Lower leg skin (tissue), 4 donors: Measurements from ENCODE around the gene C11orf71. TPM values are rescaled to one million over a fixed set of nuclear protein-coding genes. Genes with fewer than 3 reads are reported as not detected.

ENCODE experiments used
- DNase-seq, 2 donors: peaks; one replicate each; pipeline ENCODE4 v3.0.0-alpha.2; 2019; ENCODE audit warnings: low spot score in 2 of 2
- H3K4me3 ChIP-seq: fragments of 200-600 bp; sonication (generic); 2 replicates; pipeline ENCODE4 v1.5.1; 2017; ENCODE audit warnings: mild to moderate bottlenecking, low read depth; ENCODE audit not compliant: poor library complexity, severe bottlenecking
- POLR2A ChIP-seq, 2 donors: fragments of 450-650 bp; IDR thresholded peaks; one replicate each; pipeline ENCODE4 v1.6.1; 2016 to 2017; ENCODE audit warnings: antibody characterized with exemption in 2 of 2, mild to moderate bottlenecking in 1 of 2, moderate library complexity in 1 of 2
- WGBS, 2 donors: methylation state at CpG; one replicate each; pipeline ENCODE4 v1.1.5; 2018; 5-methylcytosine and 5-hydroxymethylcytosine counted together
- intact Hi-C: fragments of 100-400 bp; cut with DNase I; formaldehyde crosslinking; loops from one replicate; pipeline ENCODE4 v1.15.0; 2023; ENCODE audit warnings: low total_unique reads
- total RNA-seq, 4 donors: library from RNA; depleted of rRNA; stranded (reverse); fragments of >200 nt; gene quantifications; one replicate each; pipeline ENCODE4 v1.1.0, GENCODE V29; 2016
- TF ChIP-seq, protein P1 (sequence below), 3 donors: fragments of 450-650 bp; IDR thresholded peaks; one replicate each; pipeline ENCODE4 v1.5.1; 2016; ENCODE audit warnings: antibody characterized with exemption in 3 of 3, mild to moderate bottlenecking in 3 of 3, moderate library complexity in 2 of 3

Gene C11orf71
- total RNA-seq, 4 donors from 2014 or later = 4.7 to 14.8 (median 11.1) TPM

DNA sequence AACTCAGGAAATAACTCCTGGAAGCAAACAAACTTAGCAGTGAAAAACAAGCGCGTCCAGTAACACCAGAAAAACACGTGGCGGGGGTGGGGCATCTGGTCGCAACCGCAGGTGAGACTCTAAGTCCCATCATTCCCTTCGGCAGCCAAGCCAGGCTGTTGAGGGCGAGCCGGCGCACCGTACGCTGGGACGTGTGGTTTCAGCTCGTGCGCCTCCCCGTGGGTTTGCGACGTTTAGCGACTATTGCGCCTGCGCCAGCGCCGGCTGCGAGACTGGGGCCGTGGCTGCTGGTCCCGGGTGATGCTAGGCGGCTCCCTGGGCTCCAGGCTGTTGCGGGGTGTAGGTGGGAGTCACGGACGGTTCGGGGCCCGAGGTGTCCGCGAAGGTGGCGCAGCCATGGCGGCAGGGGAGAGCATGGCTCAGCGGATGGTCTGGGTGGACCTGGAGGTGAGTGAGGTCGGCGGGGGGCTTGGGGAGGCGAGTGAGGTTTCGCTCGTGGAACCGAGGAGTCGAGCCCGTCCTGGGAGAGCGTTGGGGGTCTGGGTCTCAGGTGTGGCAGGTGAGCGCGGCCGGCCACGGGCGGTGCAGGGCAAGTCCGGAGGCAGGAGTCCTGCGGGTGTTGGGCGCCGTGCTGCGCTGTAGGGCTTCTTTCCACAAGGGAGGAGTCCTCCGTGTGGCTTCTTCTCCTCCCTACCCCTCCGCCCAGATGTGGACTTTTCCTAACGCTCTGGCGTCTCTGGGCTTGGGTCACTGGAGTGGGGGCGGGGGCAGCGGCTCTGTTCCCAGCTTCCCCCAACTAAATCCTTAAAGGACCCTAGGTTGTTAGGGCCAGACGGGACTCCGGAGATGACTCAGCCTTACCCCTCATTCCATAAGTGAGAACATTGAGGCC lies 39.2 kb upstream of the C11orf71 start, which contains the start of gene REXO2:
Gene REXO2 (plus strand): TSS at position 239 of the 892 bp plus-strand sequence. CDS start 62 bp downstream, at position 301.
- peak; percentile 96 to 99 for DNase-seq
- peak within 1 kb of the TSS; percentile 94 for H3K4me3 ChIP-seq
- intact Hi-C loops = no loop called here
- TF ChIP-seq, protein P1, sequence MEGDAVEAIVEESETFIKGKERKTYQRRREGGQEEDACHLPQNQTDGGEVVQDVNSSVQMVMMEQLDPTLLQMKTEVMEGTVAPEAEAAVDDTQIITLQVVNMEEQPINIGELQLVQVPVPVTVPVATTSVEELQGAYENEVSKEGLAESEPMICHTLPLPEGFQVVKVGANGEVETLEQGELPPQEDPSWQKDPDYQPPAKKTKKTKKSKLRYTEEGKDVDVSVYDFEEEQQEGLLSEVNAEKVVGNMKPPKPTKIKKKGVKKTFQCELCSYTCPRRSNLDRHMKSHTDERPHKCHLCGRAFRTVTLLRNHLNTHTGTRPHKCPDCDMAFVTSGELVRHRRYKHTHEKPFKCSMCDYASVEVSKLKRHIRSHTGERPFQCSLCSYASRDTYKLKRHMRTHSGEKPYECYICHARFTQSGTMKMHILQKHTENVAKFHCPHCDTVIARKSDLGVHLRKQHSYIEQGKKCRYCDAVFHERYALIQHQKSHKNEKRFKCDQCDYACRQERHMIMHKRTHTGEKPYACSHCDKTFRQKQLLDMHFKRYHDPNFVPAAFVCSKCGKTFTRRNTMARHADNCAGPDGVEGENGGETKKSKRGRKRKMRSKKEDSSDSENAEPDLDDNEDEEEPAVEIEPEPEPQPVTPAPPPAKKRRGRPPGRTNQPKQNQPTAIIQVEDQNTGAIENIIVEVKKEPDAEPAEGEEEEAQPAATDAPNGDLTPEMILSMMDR (IDR thresholded peaks at IDR 0.05) = no peak
- TF ChIP-seq POLR2A (IDR thresholded peaks at IDR 0.05) = no peak
- 0 to 1% methylated on average over 37 to 42 of the region's 64 CpGs for WGBS, 2 donors

DNA sequence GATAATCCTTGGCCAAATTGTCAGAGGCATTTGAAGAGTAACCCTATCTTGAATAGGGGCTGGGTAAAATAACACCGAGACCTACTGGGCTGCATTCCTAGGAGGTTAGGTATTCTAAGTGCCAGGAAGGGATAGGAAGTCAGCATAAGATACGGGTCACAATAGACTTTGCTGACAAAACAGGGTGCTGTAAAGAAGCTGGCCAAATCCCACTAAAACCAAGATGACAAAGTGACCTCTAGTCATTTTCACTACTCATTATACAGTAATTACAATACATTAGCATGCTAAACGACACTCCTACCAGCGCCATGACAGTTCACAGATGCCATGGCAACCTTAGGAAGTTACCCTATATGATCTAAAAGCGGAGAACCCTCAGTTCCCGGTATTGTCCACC lies 38.0 kb upstream of the C11orf71 start:
- intact Hi-C loops = no loop called here
- no peak for DNase-seq
- no peak overlapping the region for H3K4me3 ChIP-seq
- WGBS, 2 donors = 67 to 78% methylated on average over 6 of the region's 6 CpGs
- TF ChIP-seq POLR2A (IDR thresholded peaks at IDR 0.05) = no peak
- TF ChIP-seq, protein P1 (IDR thresholded peaks at IDR 0.05) = no peak

DNA sequence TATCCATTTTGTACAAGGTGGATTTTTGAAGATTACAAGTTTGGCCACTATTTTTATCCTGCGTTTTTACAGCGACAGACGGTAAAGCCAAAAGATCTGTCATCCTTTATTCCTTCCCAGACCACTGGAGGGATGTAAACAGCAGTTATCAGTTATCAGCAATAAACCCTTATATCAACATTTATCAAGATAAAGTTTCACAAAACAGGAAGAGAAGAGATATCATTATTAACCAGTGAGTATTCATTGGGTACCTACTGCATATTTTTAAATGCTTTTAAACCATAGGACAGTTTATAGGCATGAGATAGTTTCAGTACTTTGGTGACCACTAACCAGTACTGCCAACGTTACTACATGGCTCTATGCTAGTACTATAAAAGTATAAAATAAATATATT lies 33.1 kb upstream of the C11orf71 start:
- 80 to 82% methylated on average over 4 of the region's 4 CpGs for WGBS, 2 donors
- intact Hi-C loops = no loop called here
- no peak overlapping the region for H3K4me3 ChIP-seq
- no peak for DNase-seq
- TF ChIP-seq, protein P1 (IDR thresholded peaks at IDR 0.05) = no peak
- no peak for TF ChIP-seq POLR2A (IDR thresholded peaks at IDR 0.05)

DNA sequence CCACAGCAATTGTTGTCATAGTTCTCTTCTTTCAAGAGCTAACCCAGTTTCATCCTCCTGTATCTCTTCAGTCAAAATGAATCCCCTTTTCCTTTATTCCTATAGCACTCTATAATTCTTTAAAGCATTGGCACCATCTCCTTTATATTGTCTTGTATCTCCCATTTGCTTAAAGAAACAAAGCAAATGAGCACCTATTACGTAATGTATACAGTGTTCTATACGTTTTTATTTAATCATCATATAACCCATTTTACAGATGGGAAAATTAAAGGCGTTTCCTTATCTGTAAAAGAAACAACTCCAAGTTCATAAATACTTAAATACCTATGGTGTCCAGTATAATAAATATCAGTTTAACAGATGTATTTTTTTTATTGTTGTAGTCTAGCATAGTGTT lies 32.6 kb upstream of the C11orf71 start:
- 80 to 86% methylated on average over 3 of the region's 3 CpGs for WGBS, 2 donors
- TF ChIP-seq, protein P1 (IDR thresholded peaks at IDR 0.05) = no peak
- TF ChIP-seq POLR2A (IDR thresholded peaks at IDR 0.05) = no peak
- H3K4me3 ChIP-seq = no peak overlapping the region
- intact Hi-C loops = no loop called here
- DNase-seq = no peak

DNA sequence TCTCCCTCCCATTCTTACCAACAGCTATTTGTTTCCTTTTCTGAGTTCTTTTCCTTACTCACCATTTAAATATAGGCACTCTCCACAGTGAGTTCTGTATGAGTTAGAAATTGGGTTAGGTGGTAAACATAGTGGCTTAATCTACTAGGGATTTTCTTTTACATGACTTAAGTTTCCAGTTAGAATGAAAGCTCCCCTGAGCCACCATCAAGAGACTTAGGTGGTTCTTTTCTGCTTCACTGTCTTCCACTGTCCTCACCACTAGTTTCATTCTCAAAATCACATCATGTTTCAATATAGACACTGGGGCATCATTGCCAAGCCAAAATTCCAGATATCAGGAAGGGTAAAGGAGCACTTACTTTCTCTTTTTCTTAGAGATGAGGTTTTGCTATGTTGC lies 30.0 kb upstream of the C11orf71 start:
- DNase-seq = no peak
- H3K4me3 ChIP-seq = no peak overlapping the region
- no peak for TF ChIP-seq POLR2A (IDR thresholded peaks at IDR 0.05)
- TF ChIP-seq, protein P1 (IDR thresholded peaks at IDR 0.05) = no peak
- intact Hi-C loops = no loop called here
